Measurements from ENCODE around the gene TUBA4A. TPM values are rescaled to one million over a fixed set of nuclear protein-coding genes. Genes with fewer than 3 reads are reported as not detected.

The TUBA4A gene
- total RNA-seq: 11.3 and 19.0 TPM in 2 replicates

DNA sequence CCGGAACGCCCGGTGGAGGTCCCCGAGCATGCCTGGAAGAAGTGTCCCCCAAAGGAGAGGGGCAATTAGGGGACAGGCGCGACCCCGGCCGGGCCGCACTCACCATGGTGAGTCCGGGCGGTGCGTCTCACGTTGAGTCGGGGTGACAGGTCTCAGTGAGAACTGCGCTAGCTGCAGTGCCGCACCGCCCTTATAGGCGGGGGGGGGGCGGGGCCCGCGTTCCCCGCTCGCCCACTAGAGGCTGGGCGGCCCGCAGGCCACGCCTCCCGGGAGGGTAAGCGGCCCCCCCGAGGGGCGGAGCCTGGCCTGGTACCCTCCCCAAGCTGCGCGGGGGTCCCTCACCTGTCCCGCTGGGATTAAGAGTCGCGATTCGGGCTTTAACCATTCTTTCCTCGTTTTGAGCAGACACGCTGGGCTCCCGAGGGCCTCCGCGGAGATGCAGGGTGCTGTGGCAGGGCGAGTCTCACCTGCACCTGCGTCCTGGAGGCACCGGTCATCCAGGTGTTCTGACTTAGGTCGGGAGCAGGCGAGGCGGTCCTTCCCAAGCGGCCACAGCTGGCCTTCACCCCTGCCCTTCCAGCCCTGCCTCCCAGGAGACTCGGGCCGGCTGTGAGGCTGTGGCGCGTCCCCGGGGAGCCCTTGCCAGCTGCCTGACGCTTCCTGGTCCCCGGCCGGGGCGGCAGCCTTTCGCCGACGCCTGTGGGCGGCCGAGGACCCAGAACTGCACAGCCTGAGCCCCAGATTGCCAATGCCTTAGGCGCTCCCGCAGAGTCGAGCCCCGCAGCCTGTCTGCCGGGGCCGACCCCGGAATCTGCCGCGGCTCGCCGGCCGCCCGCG is at the start of gene TUBA4A:
TSS of gene TUBA4A (minus strand) at position 166 of the 837 bp plus-strand sequence. CDS start at position 106, 60 bp downstream.

DNA sequence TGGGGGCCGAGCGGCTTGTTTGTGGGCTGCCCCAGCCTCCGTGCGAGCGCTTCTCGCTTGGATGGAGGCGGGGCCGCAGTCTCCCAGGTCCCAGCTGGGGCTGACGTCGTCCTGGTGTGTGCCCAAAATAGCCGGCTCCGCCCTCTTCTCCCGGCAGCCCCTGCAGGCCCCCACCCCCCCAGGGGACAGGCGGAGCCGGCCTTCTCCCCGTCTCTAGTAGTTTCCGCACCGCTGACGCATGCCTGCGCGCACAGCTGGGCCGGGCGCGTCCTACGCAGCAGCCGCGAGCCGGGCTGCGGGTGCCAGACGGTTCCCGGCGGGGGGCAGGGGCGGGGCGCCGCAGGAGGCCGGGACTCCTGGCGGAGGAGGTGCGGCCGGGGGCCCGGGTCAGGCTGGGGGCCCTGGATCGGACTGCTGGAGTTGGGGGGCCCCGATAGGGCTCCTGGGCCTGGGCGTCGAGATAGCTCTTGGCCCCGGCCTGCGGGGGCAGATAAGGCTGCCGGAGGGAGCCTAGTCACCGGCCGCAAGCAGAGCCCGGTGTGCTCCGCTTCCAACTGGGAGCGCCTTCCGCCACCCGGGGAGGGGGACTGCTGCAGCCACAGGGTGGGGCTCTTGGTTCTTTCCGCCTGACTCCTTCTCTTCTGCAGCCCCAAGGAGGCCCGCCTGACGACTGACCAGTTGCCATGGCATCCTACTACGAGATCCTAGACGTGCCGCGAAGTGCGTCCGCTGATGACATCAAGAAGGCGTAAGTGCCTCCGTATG is 25.6 kb upstream of the TUBA4A start, which contains the start of gene DNAJB2:
TSS of gene DNAJB2 (plus strand) at position 216 of the 765 bp plus-strand sequence. CDS start at position 684, 468 bp downstream.

DNA sequence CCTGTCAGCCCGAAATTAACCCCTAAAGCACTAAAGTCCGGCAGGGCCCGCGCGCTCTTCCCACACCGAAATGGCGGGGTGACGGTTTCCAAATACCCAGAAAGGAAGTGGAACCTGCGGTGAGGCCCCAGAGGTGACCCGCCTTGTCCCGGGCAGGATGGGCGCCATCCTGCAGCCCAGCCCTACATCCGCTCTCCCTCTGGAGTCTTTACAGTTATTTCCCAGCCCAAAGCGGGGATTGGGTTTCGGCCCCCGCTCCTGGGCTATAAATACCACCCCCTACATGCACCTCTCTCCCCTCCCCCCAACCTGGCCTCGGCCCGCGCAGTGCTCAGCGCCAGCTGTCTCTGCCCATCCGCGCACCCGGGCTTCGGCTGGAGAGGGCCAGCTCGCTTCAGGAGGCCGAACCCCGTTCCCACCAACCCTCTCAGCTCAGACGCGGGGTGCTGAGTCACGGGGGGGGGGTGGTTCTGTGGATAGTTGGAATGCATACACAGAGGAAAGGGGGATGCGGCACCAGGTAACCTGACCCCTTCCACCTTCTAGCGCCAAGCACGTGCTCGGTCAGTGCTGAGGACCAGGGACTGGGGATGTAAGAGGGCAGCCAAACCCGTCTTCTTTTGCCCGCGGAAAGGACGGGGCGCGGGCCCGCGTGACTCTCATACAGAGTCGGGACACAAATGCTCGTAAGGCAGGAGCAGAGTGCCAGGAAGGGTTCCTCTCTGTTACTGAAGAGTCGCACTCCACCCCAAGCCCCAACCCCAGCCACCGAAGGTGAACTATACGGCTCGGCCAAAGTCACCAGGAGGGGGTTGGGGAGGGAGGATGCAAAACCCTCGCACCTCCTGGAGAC is 592 bp downstream of the TUBA4A start, which contains the start of gene TUBA4B:
TSS of gene TUBA4B (plus strand) at position 344 of the 853 bp plus-strand sequence. CDS start at position 509, 165 bp downstream.

DNA sequence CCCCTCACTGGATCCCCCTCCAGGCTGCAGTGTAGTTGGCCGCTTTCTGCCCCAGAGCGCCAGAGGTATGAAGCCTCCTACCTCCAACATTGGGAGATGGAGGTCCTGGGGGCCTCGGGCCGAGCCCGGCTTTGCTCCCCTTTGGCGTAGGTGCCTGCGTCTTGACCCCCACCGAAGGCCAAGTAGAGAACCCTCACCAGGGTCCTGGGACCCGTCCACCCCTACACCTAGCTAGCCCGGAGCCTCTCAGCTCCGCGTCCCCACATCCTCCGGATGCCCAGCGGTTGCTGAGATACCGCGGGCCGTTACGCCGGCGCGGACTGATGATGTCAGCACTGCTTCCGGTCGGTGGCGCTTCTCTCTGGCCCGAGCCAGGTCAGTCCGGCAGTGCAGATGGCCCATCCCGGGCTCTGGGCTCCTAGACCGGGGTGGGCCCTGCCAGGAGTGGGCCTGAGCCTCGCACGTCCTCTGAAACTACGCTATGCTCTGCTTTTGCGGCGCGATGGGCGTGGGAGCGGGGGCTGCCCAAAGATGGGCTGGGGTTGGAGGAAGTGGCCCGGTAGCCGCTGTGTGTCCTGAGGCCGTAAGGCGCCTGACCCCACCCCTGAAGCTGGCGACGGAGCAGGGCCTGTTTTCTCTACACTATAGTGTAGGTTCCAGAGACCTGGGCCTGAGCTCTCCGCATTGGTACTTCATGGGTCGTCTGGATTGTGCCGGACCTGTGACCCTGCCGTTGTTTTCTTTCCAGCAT is 8.4 kb downstream of the TUBA4A start, which contains the start of the genes GLB1L and STK16:
TSS of gene GLB1L (minus strand) at position 297 of the 751 bp plus-strand sequence. CDS start 1,871 bp downstream, outside the sequence.
TSS of gene STK16 (plus strand) at position 332 of the 751 bp plus-strand sequence. CDS start 521 bp downstream, outside the sequence.

GRCh38 chr2:219229305-219230058 is 24.2 kb downstream of the TUBA4A start, which contains the start of the genes ANKZF1 and ATG9A:
ANKZF1 (plus strand) TSS chr2:219229806; CDS start chr2:219230258, 452 bp downstream.
ATG9A (minus strand) TSS chr2:219229636; CDS start chr2:219228024, 1,612 bp downstream.

GRCh38 chr2:219218732-219219701 is 34.7 kb downstream of the TUBA4A start, which contains the start of gene ABCB6:
ABCB6 (minus strand) TSS chr2:219218958; CDS start chr2:219218673, 285 bp downstream.

GRCh38 chr2:219206328-219207133 is 47.2 kb downstream of the TUBA4A start, which contains the start of gene ZFAND2B:
ZFAND2B (plus strand) TSS chr2:219206782; CDS start chr2:219206988, 206 bp downstream.

Other genes with a start within 250 kb of the TUBA4A start
- gene CFAP65, start 212.4 kb downstream of the TUBA4A start, total RNA-seq: not detected in 2 replicates
- gene IHH, start 193.0 kb downstream of the TUBA4A start, total RNA-seq: not detected in 2 replicates
- gene NHEJ1, start 93.1 kb downstream of the TUBA4A start, total RNA-seq: 22.7 and 33.2 TPM in 2 replicates
- gene SLC23A3, start 83.9 kb downstream of the TUBA4A start, total RNA-seq: not detected in 2 replicates
- 32.3 and 39.0 TPM in 2 replicates for gene CNPPD1, start 77.0 kb downstream of the TUBA4A start, total RNA-seq
- 55.8 and 78.7 TPM in 2 replicates for gene RETREG2, start 75.6 kb downstream of the TUBA4A start, total RNA-seq
- 30.3 and 42.7 TPM in 2 replicates for gene ZFAND2B, start 47.1 kb downstream of the TUBA4A start, total RNA-seq
- 12.7 and 13.1 TPM in 2 replicates for gene ABCB6, start 35.0 kb downstream of the TUBA4A start, total RNA-seq
- gene ATG9A, start 24.3 kb downstream of the TUBA4A start, total RNA-seq: 49.9 and 58.3 TPM in 2 replicates
- 16.1 and 30.6 TPM in 2 replicates for gene ANKZF1, start 24.1 kb downstream of the TUBA4A start, total RNA-seq
- gene GLB1L, start 8.5 kb downstream of the TUBA4A start, total RNA-seq: 25.1 and 25.5 TPM in 2 replicates
- 18.8 and 23.4 TPM in 2 replicates for gene STK16, start 8.4 kb downstream of the TUBA4A start, total RNA-seq
- gene TUBA4B, start 675 bp downstream of the TUBA4A start, total RNA-seq: not detected in 2 replicates
- gene DNAJB2, start 25.4 kb upstream of the TUBA4A start, total RNA-seq: 30.0 and 37.2 TPM in 2 replicates
- 1.2 and 1.7 TPM in 2 replicates for gene PTPRN, start 55.5 kb upstream of the TUBA4A start, total RNA-seq
- gene RESP18, start 78.8 kb upstream of the TUBA4A start, total RNA-seq: not detected in 2 replicates
- gene DNPEP, start 134.0 kb upstream of the TUBA4A start, total RNA-seq: 55.9 and 67.2 TPM in 2 replicates
- 83.3 and 119 TPM in 2 replicates for gene DES, start 164.5 kb upstream of the TUBA4A start, total RNA-seq
- 11.8 and 17.4 TPM in 2 replicates for gene SPEG, start 180.9 kb upstream of the TUBA4A start, total RNA-seq
- 88.4 and 110 TPM in 2 replicates for gene GMPPA, start 245.0 kb upstream of the TUBA4A start, total RNA-seq